ENCODE data around the gene SLC15A5.

The SLC15A5 gene

GRCh38 chr12:16163146-16163545 lies 114.3 kb downstream of the SLC15A5 start:
- Histone ChIP-seq H3K4me3 (ENCODE audit: insufficient read depth, low read length, poor library complexity, severe bottlenecking) (no peak overlapping the region), H3K9me3 (ENCODE audit: insufficient read depth, low read length) (no peaks in the 10 kb centered on the region), H3K9me2 (replicated peaks; ENCODE audit: insufficient read depth, low read length) (no peaks in the 10 kb centered on the region), H3K27me3 (ENCODE audit: low read length) (no peaks in the 10 kb centered on the region), H2AFZ (ENCODE audit: low read depth, low read length, severe bottlenecking) (no peak overlapping the region), H4K20me1 (ENCODE audit: low read depth, low read length) (no peaks in the 10 kb centered on the region), H3K27ac (ENCODE audit: low read depth, low read length) (no peak overlapping the region), H3K4me2 (ENCODE audit: low read depth, low read length, poor library complexity, severe bottlenecking) (no peak overlapping the region), H3K9ac (ENCODE audit: low read length) (no peak overlapping the region), H3K79me2 (ENCODE audit: insufficient read depth, low read length) (no peaks in the 10 kb centered on the region), H3K36me3 (ENCODE audit: low read length) (no peaks in the 10 kb centered on the region), H3F3A (ENCODE audit: insufficient read depth) (no peaks in the 10 kb centered on the region)
- TF ChIP-seq EZH2phosphoT487 (conservative IDR thresholded peaks at IDR 0.05; ENCODE audit: low read length) (no peak), CTCF (IDR thresholded peaks at IDR 0.05; ENCODE audit: insufficient read depth, low read length, poor library complexity, severe bottlenecking) (no peak)

- no peaks in the 10 kb centered on the region for H3F3A ChIP-seq (ENCODE audit: insufficient read depth)
- H4K20me1 ChIP-seq (ENCODE audit: low read depth, low read length): no peaks in the 10 kb centered on the region
- H3K9me2 ChIP-seq (replicated peaks; ENCODE audit: insufficient read depth, low read length): no peaks in the 10 kb centered on the region
- no peaks in the 10 kb centered on the region for H3K79me2 ChIP-seq (ENCODE audit: insufficient read depth, low read length)
- no peak overlapping the region for H3K4me2 ChIP-seq (ENCODE audit: low read depth, low read length, poor library complexity, severe bottlenecking)
- no peak overlapping the region for H2AFZ ChIP-seq (ENCODE audit: low read depth, low read length, severe bottlenecking)
- no peaks in the 10 kb centered on the region for H3K27me3 ChIP-seq (ENCODE audit: low read length)
- TF ChIP-seq EZH2phosphoT487 (conservative IDR thresholded peaks at IDR 0.05; ENCODE audit: low read length) (no peak), CTCF (IDR thresholded peaks at IDR 0.05; ENCODE audit: insufficient read depth, low read length, poor library complexity, severe bottlenecking) (no peak)
- no peaks in the 10 kb centered on the region for H3K36me3 ChIP-seq (ENCODE audit: low read length)
- no peak overlapping the region for H3K27ac ChIP-seq (ENCODE audit: low read depth, low read length)
- no peak overlapping the region for H3K9ac ChIP-seq (ENCODE audit: low read length)
- no peaks in the 10 kb centered on the region for H3K9me3 ChIP-seq (ENCODE audit: insufficient read depth, low read length)
- no peak overlapping the region for H3K4me3 ChIP-seq (ENCODE audit: insufficient read depth, low read length, poor library complexity, severe bottlenecking)
Observed at GRCh38 chr12:16159571-16159970, 117.9 kb downstream of the SLC15A5 start.

- Histone ChIP-seq H3K9me3 (ENCODE audit: insufficient read depth, low read length) (no peaks in the 10 kb centered on the region), H3K27me3 (ENCODE audit: low read length) (no peaks in the 10 kb centered on the region), H4K20me1 (ENCODE audit: low read depth, low read length) (no peaks in the 10 kb centered on the region), H3K79me2 (ENCODE audit: insufficient read depth, low read length) (no peaks in the 10 kb centered on the region), H3K9me2 (replicated peaks; ENCODE audit: insufficient read depth, low read length) (no peaks in the 10 kb centered on the region), H3K36me3 (ENCODE audit: low read length) (no peaks in the 10 kb centered on the region), H3K4me3 (ENCODE audit: insufficient read depth, low read length, poor library complexity, severe bottlenecking) (no peak overlapping the region), H2AFZ (ENCODE audit: low read depth, low read length, severe bottlenecking) (no peak overlapping the region), H3K27ac (ENCODE audit: low read depth, low read length) (no peak overlapping the region), H3F3A (ENCODE audit: insufficient read depth) (no peaks in the 10 kb centered on the region), H3K9ac (ENCODE audit: low read length) (no peak overlapping the region), H3K4me2 (ENCODE audit: low read depth, low read length, poor library complexity, severe bottlenecking) (no peak overlapping the region)
- TF ChIP-seq EZH2phosphoT487 (conservative IDR thresholded peaks at IDR 0.05; ENCODE audit: low read length): no peak
- TF ChIP-seq CTCF (IDR thresholded peaks at IDR 0.05; ENCODE audit: insufficient read depth, low read length, poor library complexity, severe bottlenecking): no peak
Observed at GRCh38 chr12:16158050-16158449, 119.4 kb downstream of the SLC15A5 start.
